GM19438 (cell line): ENCODE measurements around the gene HOXB6.

ENCODE experiments used
- ATAC-seq: cut with Tn5 transposase; IDR thresholded peaks from one replicate; pipeline ENCODE4 v1.9.1; 2021; ENCODE audit warnings: low read depth; ENCODE audit not compliant: unreplicated experiment

The HOXB6 gene

GRCh38 chr17:48570325-48571023, 34.3 kb downstream of the HOXB6 start:
- no peak for ATAC-seq

- no peak for ATAC-seq
Observed at GRCh38 chr17:48569674-48570324, 35.0 kb downstream of the HOXB6 start.

GRCh38 chr17:48569240-48569582, 35.6 kb downstream of the HOXB6 start:
- no peak for ATAC-seq

GRCh38 chr17:48568499-48569239, 36.1 kb downstream of the HOXB6 start:
- ATAC-seq = no peak

- no peak for ATAC-seq
Observed at GRCh38 chr17:48567646-48568354, 37.0 kb downstream of the HOXB6 start.

- no peak for ATAC-seq
Observed at GRCh38 chr17:48567209-48567608, 37.6 kb downstream of the HOXB6 start.

GRCh38 chr17:48566717-48567116, 38.1 kb downstream of the HOXB6 start:
- no peak for ATAC-seq

- no peak for ATAC-seq
Observed at GRCh38 chr17:48565925-48566710, 38.7 kb downstream of the HOXB6 start.

- no peak for ATAC-seq
Observed at GRCh38 chr17:48565022-48565554, 39.7 kb downstream of the HOXB6 start.

GRCh38 chr17:48564188-48565021, 40.4 kb downstream of the HOXB6 start:
- no peak for ATAC-seq

GRCh38 chr17:48563867-48564187, 41.0 kb downstream of the HOXB6 start:
- no peak for ATAC-seq

GRCh38 chr17:48563385-48563838, 41.4 kb downstream of the HOXB6 start:
- ATAC-seq = no peak

GRCh38 chr17:48562934-48563333, 41.9 kb downstream of the HOXB6 start:
- no peak for ATAC-seq

GRCh38 chr17:48561884-48562810, 42.6 kb downstream of the HOXB6 start:
- peak; percentile 66 for ATAC-seq

GRCh38 chr17:48559840-48560817, 44.7 kb downstream of the HOXB6 start:
- no peak for ATAC-seq

GRCh38 chr17:48559122-48559839, 45.5 kb downstream of the HOXB6 start:
- no peak for ATAC-seq

- no peak for ATAC-seq
Observed at GRCh38 chr17:48558831-48559121, 46.0 kb downstream of the HOXB6 start.
